Right lobe of liver (tissue), 6 donors: ENCODE measurements around the gene SCAANT1. TPM values are rescaled to one million over a fixed set of nuclear protein-coding genes. Genes with fewer than 3 reads are reported as not detected.

Experiments
- ATAC-seq, 4 donors: fragments of 200-7000 bp; cut with Tn5 transposase; one replicate each; pipeline ENCODE4 v1.9.1; 2020; ENCODE audit warnings: mild to moderate bottlenecking in 4 of 4, moderate library complexity in 4 of 4
- DNase-seq, 3 donors: peaks; one replicate each; pipeline ENCODE4 v3.0.0-alpha.2; 2020
- H3K27ac ChIP-seq, 3 donors: fragments of 200-600 bp; one replicate each; pipeline ENCODE4 v1.8.0; 2022
- H3K27me3 ChIP-seq, 2 donors: fragments of 200-600 bp; one replicate each; pipeline ENCODE4 v1.8.0; 2022
- H3K36me3 ChIP-seq, 4 donors: fragments of 200-600 bp; sonication (generic) in 1 of 4; one replicate each; pipeline versions ENCODE4 v1.5.1 to v1.8.0; 2017 to 2022; ENCODE audit warnings: control low read depth in 1 of 4
- H3K4me1 ChIP-seq, 4 donors: fragments of 200-600 bp; sonication (generic) in 1 of 4; one replicate each; pipeline versions ENCODE4 v1.5.1 to v1.8.0; 2017 to 2022; ENCODE audit warnings: control low read depth in 1 of 4
- H3K4me3 ChIP-seq, 3 donors: fragments of 200-600 bp; one replicate each; pipeline ENCODE4 v1.8.0; 2022
- H3K9me3 ChIP-seq, 4 donors: fragments of 200-600 bp; sonication (generic) in 1 of 4; one replicate each; pipeline versions ENCODE4 v1.5.1 to v1.8.0; 2017 to 2022; ENCODE audit warnings: control low read depth in 1 of 4
- POLR2A ChIP-seq: fragments of 450-650 bp; IDR thresholded peaks from one replicate; pipeline ENCODE4 v1.6.1; 2017; ENCODE audit warnings: antibody characterized with exemption, mild to moderate bottlenecking
- WGBS: methylation state at CpG from one replicate; pipeline ENCODE4 v1.1.6; 2018; ENCODE audit warnings: low coverage, low lambda C conversion rate; ENCODE audit not compliant: insufficient coverage; ENCODE audit errors: missing lambda C conversion rate; 5-methylcytosine and 5-hydroxymethylcytosine counted together
- intact Hi-C, 2 donors: fragments of 100-400 bp; cut with DNase I; formaldehyde crosslinking; loops; one replicate each; pipeline versions ENCODE4 v1.11.2 to v1.14.1; 2022
- total RNA-seq, 6 experiments: library from RNA; depleted of rRNA in 2 of 6; stranded (reverse); fragments of >200 nt in 2 of 6; fragmentation: NEBNext Ultra II Directional in 3 of 6; extraction: Animal tissue kit (Norgen Biotek cat#: 25700) in 3 of 6; gene quantifications; one replicate each; pipeline versions ENCODE4 v1.1.0 to v1.2.4, GENCODE V29; 2016 to 2023
- TF ChIP-seq, protein P1 (sequence below), 4 donors: fragments of 200-600 bp in 3 of 4; fragments of 450-650 bp in 1 of 4; IDR thresholded peaks; one replicate each; pipeline versions ENCODE4 v1.5.1 to v1.8.0; 2016 to 2022; ENCODE audit warnings: antibody characterized with exemption in 4 of 4, mild to moderate bottlenecking in 2 of 4
- donor health status: DM: no; HTN: yes; CAD: no.
- donor health status: DM: no; HTN: no; CAD: no.
- donor health status: DM: no; HTN: no; CAD: no.
- donor health status: DM: no; HTN: yes; CAD: no.
- donor health status: DM: no; HTN: yes; CAD: no.

The SCAANT1 gene
- total RNA-seq, 6 experiments from 2014 or later = not detected

DNA sequence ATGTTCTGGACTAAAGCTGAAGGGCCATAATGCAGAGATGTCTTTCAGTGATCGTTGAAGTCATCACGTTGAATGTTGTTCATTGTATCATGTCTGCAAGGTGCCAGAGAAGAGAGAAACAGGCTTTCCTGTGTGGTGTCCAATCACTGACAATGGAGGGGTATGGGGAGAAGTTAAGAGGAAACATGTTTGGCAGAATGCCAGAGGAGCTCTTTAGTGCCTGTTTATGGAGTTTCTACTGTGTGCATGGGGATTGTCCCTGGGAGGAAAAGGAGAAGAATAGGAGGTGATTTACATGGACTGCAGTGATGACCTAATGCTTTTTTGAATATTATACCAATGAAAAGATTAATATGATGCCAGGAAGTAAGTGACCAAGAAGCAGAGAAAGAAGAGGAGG is 11.7 kb downstream of the SCAANT1 start:
- no peak for TF ChIP-seq POLR2A
- TF ChIP-seq, protein P1, sequence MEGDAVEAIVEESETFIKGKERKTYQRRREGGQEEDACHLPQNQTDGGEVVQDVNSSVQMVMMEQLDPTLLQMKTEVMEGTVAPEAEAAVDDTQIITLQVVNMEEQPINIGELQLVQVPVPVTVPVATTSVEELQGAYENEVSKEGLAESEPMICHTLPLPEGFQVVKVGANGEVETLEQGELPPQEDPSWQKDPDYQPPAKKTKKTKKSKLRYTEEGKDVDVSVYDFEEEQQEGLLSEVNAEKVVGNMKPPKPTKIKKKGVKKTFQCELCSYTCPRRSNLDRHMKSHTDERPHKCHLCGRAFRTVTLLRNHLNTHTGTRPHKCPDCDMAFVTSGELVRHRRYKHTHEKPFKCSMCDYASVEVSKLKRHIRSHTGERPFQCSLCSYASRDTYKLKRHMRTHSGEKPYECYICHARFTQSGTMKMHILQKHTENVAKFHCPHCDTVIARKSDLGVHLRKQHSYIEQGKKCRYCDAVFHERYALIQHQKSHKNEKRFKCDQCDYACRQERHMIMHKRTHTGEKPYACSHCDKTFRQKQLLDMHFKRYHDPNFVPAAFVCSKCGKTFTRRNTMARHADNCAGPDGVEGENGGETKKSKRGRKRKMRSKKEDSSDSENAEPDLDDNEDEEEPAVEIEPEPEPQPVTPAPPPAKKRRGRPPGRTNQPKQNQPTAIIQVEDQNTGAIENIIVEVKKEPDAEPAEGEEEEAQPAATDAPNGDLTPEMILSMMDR (IDR thresholded peaks at IDR 0.05) = no peak
- Histone ChIP-seq H3K27me3 (no peaks in the 10 kb centered on the region), H3K4me1 (no peaks in the 10 kb centered on the region), H3K27ac (no peak overlapping the region), H3K9me3 (no peaks in the 10 kb centered on the region), H3K4me3 (no peak overlapping the region), H3K36me3 (peaks cover 0 to 7% (median 3%) of the 10 kb centered on the region in 4 donors)
- ATAC-seq = peak; percentile 30 to 68 (median 46)
- DNase-seq = no peak
- intact Hi-C loops = no loop called here
- WGBS = 59% methylated on average over 2 of the region's 2 CpGs

DNA sequence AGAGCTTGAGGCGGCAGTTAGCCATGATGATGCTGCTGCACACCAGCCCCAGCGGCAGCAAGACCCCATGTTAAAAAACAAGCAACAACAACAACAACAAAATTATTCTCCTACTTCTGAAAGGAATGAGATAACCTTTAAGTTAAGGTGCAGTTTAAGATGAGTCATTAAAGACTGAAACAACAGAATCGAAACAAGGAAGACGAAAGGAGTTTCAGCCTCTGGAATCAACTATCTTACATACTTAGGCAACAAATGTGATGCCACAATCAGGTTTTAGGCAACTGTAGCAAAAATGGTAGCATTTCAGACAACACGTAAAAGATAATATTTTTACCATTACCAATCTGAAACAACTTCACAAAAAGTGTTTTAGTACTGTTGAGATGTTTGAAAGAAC is 12.2 kb downstream of the SCAANT1 start:
- peaks cover 0 to 7% (median 3%) of the 10 kb centered on the region in 4 donors for H3K36me3 ChIP-seq
- H3K4me1 ChIP-seq = no peaks in the 10 kb centered on the region
- no peaks in the 10 kb centered on the region for H3K27me3 ChIP-seq
- DNase-seq = no peak
- TF ChIP-seq POLR2A = no peak
- TF ChIP-seq, protein P1 (IDR thresholded peaks at IDR 0.05) = no peak
- intact Hi-C loops = no loop called here
- 89% methylated on average over 5 of the region's 5 CpGs for WGBS
- no peak for ATAC-seq
- H3K27ac ChIP-seq = no peak overlapping the region
- H3K4me3 ChIP-seq = no peak overlapping the region
- H3K9me3 ChIP-seq = no peaks in the 10 kb centered on the region

DNA sequence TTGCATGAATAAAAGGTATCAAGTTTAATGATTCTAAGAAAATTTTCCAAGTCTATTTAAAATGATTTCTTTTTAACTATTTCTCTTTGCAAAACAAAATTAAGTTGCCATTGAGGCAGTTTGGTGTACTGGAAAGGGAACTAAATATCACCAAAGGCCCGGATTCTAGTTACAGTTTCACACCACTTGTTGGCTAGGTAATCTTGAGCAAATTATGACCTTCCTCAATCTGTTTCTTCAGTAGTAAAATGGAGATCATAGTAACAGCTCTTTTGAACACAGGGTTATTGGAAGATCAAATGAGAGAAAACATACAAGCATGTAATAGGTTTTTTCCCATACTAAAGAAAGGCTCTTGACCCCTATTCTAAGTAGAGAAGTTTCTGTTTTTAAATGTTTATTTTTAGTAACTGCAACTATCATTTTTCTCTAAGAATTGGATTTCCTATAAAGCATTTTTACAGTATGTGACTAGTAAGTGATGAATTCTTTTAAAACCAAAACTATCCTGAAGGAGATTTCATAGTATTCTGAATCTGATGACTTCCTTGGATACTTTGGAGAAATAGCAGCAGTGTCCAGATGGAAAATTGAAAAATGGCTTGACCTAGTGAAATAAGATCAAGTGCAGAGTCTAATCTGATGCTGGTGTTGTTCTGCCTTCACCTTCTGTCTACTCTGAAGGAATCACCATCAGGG is 15.7 kb downstream of the SCAANT1 start:
- no peak for TF ChIP-seq POLR2A
- TF ChIP-seq, protein P1 (IDR thresholded peaks at IDR 0.05) = no peak
- intact Hi-C loops = no loop called here
- no peaks in the 10 kb centered on the region for H3K4me1 ChIP-seq
- DNase-seq (no peak), ATAC-seq (no peak)
- no peak overlapping the region for H3K4me3 ChIP-seq
- H3K36me3 ChIP-seq = peaks cover 0 to 7% (median 3%) of the 10 kb centered on the region in 4 donors
- WGBS = 37% methylated on average over 1 of the region's 1 CpG
- H3K9me3 ChIP-seq = no peaks in the 10 kb centered on the region
- H3K27ac ChIP-seq = no peak overlapping the region
- H3K27me3 ChIP-seq = no peaks in the 10 kb centered on the region

DNA sequence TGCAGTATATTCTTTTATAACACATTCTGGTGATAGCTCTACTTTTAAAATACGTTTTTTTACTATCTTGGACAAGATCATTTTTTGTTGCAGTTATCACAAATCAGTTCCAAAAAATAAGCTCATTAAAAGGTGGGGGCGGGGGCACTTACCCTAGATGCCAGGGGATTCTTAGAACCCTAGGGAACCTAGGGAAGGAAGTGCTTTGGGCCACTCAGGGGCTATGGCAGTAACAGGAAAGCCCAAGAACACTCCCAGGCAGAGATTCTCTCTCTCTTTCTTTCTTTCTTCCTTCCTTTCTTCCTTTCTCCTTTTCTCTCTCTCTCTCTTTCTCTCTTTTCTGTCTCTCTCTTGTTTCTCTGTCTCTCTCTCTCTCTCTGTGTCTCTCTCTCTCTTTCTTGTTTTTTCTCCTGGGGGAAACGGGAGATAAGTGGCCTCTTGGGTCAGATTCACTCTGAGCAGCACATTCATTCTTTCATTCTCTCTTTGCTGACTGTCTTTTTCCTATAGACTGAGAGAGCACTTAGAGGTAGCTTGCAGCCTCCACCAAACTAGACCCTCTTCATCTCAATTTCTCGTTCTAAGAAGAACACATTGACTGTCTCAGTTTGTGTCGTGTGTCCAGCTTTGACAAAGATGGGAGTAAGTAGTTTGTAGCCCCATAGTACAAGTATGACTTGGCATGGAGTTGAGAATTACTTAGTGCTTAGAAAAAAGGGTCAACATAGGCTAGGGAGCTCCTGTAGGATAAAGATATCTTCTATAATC is 16.6 kb downstream of the SCAANT1 start:
- intact Hi-C loops = no loop called here
- WGBS = 80% methylated on average over 5 of the region's 5 CpGs

More for the DNA sequence above, 16.6 kb downstream of the SCAANT1 start:
- DNase-seq (no peak), ATAC-seq (no peak)
- no peaks in the 10 kb centered on the region for H3K27me3 ChIP-seq
- peaks cover 0 to 7% (median 3%) of the 10 kb centered on the region in 4 donors for H3K36me3 ChIP-seq
- H3K9me3 ChIP-seq = no peaks in the 10 kb centered on the region
- H3K4me1 ChIP-seq = no peaks in the 10 kb centered on the region
- H3K4me3 ChIP-seq = no peak overlapping the region
- H3K27ac ChIP-seq = no peak overlapping the region
- TF ChIP-seq, protein P1 (IDR thresholded peaks at IDR 0.05) = no peak
- no peak for TF ChIP-seq POLR2A
